Erythroblast (primary cell): Measurements from ENCODE around the gene SST.
"Not testable (repeated sequence)": the region's sequence is repeated elsewhere in the genome, so short reads cannot be mapped to it uniquely, and the experiment has no call there.

ENCODE experiments used
- DNase-seq, 2 experiments: peaks; one replicate each; lab custom pipeline; 2025; lab: John Stamatoyannopoulos, UW
- GATA1 ChIP-seq: IDR thresholded peaks from 2 replicates; pipeline ENCODE4 v1.6.1; 2011; ENCODE audit warnings: low read depth, mild to moderate bottlenecking, control low read depth, low read length, moderate library complexity
- POLR2A ChIP-seq: IDR thresholded peaks from 2 replicates; pipeline ENCODE4 v1.6.1; 2011; ENCODE audit warnings: mild to moderate bottlenecking, low read length

Gene SST

DNA sequence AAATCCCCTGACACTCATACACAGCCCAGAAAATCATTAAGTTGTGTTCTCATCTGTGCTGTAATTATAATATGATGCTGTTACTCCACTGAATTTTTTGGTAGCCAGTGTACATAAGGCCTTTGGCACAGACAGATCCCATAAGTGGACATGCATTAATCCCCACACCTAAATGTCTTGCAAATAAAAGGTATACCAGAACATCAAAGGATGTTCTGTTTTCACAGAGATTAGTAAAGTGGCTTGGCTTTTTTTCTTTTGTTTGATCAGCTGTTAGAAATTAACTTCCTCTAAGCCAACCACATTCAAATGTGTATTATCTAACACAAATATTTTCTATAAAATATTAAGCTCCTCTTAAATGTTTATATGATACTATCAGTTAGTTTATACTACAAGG lies 2.7 kb downstream of the SST start:
- TF ChIP-seq GATA1 (no peak), POLR2A (no peak)
- no peak for DNase-seq

DNA sequence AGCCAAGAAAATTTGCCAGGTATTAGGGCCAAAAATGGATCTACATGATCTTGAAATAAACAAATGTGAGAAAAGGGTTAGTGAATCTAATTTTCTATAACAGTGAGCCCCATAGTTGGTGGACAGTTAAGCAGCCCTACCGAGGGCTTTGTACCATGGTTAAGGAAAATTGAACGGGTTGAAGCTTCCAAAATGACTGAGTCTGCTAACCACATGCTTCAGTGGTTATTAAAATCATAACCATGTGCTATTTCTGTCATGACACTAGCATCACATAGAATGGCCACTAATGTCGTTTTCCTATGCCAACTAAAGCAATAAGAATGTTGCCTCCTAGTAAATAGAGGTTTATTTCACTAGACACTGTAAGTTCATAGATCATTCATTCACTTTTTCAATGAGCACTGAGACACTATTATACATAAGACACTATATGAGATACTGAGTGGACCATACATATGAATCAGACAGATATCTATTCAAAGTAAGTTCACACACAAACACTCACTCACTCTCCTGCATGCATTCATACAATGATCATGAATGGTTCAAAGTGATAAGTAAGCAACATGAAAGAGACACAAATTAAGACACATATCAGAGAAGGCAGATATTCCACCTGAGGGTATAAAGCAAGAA lies 4.3 kb downstream of the SST start:
- no peak for DNase-seq
- TF ChIP-seq GATA1 (no peak), POLR2A (no peak)

DNA sequence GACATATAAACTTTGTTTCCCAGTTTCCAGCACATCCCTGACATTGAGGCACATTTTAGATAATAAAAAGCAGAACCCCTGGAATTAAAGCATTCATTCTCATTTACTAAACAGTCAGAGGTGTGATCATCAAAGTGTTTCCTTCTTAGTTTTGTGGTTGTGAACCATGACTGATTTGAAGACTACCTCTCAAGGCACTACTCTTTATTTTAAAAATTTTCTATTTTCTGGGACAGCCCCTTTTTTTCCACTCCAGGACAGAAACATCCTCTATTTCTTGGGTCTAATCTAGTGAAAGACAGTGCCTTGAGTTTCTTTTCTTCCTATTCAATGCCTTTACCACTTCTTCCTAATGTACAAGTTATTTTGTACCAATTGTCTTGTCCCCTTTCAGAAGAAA lies 5.2 kb downstream of the SST start:
- TF ChIP-seq POLR2A (no peak), GATA1 (no peak)
- DNase-seq, result no peak

DNA sequence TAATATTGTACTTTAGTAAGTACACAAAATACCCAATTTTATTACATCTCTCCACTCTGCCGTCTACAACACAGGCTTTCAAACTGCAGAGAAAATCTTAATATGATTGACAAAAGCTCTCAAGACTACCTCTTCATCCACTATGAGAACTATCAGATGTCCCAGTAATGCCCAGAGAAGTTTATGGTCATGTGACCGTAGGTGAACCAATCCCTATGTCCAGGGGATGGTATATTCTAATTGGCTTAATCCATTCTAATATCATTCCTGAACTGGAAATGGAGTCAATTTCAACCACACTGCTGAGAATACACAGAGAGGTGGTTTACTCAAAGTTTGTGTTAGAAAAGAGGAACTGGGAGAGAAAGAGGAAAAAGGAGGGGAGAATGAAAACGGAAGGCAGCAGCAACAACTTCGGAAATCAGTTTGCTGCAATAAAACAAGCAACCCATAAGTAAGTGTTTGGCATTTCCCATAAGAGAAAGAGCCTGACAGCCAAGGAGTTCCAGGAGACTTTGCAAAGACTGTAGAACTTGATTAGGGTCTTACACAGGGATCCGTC lies 7.3 kb downstream of the SST start:
- no peak for DNase-seq
- TF ChIP-seq GATA1 (no peak), POLR2A (no peak)

DNA sequence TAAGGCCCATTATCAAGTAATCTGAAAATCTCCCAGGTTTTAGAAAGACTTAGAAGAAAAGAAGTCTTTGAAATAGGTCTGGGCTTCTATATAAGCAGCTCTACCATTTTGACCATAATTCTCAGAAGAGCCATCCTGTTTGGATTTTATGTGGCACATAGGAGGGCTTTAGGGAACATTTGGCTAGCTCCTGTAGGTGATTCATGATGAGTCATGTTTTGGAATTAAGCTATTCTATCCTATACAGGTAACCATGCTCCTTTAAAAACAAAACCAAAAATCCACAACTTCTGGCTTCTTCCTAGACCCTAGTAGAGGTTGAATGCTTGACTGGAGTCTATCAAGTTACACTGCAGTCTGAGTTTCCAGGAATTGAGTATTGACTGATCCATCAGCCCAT lies 8.9 kb downstream of the SST start:
- no peak for TF ChIP-seq POLR2A
- no peak for TF ChIP-seq GATA1
- no peak for DNase-seq

DNA sequence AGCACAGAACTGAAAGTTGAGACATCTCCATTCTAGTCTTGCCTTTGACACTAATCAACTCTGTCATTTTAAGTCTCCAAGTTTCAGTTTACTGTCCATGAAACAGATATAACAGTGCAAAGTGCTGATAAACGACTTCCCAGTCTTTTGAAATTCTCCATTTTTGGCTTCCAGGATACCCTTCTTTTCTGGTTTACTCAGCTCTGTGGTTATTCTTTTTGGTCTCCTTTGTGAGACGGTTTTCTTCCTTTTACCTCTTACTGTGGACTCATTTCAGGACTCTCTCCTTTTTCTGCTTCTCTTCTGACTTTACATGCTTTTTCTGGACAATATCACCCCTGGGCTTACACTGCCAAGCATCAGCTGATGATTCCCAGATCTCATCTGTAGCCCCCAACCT lies 18.9 kb downstream of the SST start:
- TF ChIP-seq POLR2A (no peak), GATA1 (no peak)
- DNase-seq, result no peak

DNA sequence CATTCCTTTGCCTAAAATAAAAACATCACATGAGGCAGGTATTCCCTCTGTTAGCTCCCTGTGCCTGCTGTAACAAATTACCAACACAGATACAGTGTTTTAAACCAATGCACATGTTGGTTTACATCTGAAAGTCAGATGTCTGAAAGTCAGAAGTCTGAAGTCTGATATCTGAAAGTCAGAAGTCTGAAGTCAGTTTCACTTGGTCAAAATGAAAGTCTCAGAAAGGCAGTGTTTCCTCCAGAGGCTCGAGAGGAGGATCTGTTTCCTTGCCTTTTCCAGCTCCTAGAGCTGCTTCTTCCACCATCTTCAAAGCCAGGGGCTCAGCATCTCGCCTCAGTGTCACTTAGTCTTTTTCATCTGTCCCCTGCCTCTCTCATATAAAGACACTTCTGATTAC lies 22.0 kb downstream of the SST start:
- TF ChIP-seq POLR2A (no peak), GATA1 (no peak)
- no peak for DNase-seq

DNA sequence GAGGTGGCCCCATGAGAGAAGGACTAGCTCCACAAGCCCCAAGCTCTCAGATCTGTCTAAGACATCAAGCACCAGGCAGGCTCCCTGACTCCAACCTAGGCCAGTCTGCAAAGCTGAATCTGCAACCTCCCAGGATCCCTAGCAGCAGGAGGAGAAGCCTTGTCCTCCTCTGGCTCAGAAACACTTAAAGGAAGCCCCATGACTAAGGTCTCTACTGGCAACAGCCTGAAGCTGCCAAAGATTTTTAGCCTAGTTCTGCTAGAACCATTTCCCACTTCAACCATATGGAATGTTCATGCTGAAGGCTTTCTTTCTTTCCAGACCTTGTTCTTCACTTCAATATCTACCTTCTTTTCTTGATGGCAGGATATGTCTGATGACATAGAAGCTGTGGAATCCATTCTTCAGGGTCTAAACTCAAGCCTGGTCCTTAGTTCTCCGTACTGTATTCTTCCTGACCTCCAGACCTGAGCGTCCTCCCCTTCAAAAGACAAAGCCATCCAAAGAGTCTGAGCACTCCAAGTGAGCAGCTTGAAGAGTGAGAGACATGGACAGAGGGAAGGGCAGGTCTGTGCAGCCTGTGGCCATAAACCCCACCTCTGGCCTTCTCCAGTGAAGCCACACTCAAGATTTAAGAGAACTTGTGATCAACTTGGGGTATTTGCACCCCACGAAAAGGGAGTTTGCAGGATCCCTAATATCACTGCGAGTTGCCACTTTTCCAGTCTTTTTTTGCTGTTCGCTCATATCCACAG lies 23.1 kb downstream of the SST start:
- TF ChIP-seq POLR2A, result no peak
- no peak for TF ChIP-seq GATA1
- no peak for DNase-seq

DNA sequence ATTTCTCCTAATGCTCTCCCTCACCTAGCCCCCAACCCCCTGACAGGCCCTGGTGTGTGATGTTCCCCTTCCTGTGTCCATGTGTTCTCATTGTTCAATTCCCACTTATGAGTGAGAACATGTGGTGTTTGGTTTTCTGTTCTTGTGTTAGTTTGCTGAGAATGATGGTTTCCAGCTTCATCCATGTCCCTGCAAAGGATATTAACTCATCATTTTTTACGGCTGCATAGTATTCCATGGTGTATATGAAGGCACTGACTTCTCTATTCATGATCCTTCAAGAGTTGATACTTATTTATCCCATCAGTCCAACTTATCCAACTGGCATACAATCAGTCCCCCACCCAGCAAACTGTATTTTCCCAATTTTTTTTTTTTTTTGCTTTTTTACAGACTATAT lies 24.8 kb downstream of the SST start:
- DNase-seq, result not testable (repeated sequence)

DNA sequence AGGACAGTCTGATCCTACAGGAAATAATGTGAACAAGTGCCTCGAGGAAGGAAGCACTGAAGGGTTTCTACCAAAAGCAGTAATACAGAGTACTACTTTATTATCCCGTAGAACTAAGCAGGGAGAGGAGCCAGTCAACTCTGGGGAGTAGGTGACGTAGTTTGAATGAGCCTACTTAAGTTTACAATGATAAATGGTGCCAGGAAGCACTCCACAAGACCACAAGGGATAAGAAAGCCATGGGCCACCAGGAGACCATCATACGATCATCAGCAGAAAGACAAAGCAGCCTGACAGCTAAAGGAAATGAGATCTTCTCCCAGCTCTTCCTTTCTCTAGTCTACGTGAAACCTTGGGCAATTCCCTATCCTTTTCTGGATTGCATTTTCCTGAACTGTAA lies 27.3 kb downstream of the SST start:
- no peak for DNase-seq
- TF ChIP-seq GATA1 (no peak), POLR2A (no peak)

DNA sequence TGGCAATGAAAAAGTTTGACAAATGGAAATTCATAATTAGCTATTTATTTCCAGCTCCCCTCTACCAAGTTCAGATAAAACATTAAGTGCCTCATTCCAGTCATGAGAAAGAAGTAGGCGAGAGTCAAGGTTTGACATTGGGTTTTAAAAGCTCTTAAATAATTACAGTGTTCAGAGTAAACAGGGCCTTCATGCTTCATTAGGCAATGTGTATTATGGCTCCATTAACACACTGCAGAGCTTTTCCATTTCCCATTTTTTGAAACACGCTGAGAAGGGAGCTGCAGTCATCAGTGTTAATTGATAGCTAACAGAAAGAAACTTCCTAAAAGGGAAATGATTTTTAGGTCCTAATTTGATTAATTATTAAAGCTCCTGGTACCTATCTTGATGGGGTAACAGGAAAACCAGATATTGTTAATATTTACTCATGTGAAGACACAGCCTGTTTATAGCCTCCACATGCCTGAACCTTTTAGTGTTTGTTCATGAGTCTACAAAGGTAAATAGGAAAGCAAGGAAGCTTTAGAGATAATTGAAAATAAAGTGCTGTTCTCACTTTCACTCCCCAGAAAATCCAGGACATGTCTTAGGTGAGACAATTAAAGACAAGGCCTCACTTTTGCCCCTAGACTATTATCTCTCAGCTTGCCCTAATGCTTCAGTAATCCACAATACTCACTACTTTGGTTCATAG lies 28.7 kb downstream of the SST start:
- no peak for TF ChIP-seq POLR2A
- TF ChIP-seq GATA1, result no peak
- no peak for DNase-seq

DNA sequence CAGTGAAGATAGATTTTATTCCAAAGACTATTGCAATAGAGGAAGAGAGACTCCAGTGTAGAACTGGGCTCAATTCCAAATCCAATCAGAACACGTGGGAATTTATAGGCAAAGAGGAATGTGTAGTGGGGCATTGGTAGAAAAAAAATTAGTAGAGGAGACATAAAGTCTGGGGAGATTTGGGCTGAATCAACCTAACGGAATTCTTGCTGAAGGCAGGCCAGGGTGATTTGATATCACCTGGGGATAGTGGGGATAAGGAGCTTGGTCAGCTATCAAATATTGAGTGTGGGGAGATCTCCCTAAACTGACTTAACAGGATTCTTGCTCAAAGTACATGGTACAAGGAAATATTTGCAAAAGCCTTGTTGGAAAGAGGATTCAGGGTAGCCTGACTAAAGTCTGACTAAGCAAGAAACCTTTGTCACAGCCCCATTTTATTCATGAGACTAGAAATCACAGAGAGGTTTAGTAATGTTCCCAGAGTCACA lies 29.6 kb downstream of the SST start:
- no peak for DNase-seq
- no peak for TF ChIP-seq POLR2A
- no peak for TF ChIP-seq GATA1

DNA sequence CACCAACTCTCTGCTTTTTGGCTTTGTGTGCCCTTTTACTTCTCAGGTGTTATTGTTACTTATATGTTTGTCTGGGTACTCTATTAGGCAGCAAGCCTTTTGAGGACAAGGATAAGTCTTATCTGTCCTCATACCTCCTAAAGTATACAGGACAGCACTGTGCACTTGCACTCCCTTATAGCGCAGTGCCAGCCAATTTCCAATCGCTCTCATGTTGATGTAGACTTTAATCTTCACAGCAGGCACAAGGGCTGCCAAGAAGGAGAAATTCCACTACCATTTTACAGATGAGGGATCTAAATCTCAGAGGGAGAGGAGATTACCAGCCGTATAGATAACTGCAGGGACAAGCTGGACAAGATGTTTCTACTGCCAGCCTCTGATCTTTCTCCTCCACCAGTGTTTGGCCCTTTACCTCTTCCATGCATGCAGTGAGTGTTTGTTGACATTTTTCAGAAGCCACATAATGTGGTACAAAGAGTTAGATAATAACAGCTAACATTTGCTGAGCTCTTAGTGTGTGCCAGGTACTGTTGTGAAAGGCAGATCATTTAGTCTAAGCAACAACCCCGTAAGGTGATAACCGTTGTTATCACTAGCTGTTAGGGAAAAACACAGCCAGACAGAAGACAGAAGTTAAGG lies 30.1 kb downstream of the SST start:
- DNase-seq, result no peak
- TF ChIP-seq POLR2A, result no peak
- no peak for TF ChIP-seq GATA1

DNA sequence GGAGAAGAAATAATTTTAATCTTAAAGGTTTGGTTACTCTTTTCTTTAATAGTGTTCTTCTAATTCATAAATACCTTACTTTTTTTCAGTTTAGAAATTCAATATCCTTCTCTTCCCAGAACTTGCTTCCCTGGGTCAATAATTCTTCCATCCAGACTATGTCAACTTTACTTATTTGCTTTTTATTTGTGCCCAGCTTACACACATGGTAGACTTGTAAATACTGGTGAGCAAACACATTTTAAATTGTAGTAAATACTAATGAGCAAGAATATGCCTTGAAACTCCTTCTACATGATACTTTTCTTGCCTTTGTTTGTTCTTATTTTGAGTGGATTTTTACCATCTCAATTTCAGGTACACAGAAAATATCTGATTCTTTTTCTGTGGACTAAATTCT lies 33.7 kb downstream of the SST start:
- TF ChIP-seq POLR2A (no peak), GATA1 (no peak)

More for the DNA sequence above, 33.7 kb downstream of the SST start:
- DNase-seq, result no peak
